ENCODE data around the gene SNRPD3.

The SNRPD3 gene

DNA sequence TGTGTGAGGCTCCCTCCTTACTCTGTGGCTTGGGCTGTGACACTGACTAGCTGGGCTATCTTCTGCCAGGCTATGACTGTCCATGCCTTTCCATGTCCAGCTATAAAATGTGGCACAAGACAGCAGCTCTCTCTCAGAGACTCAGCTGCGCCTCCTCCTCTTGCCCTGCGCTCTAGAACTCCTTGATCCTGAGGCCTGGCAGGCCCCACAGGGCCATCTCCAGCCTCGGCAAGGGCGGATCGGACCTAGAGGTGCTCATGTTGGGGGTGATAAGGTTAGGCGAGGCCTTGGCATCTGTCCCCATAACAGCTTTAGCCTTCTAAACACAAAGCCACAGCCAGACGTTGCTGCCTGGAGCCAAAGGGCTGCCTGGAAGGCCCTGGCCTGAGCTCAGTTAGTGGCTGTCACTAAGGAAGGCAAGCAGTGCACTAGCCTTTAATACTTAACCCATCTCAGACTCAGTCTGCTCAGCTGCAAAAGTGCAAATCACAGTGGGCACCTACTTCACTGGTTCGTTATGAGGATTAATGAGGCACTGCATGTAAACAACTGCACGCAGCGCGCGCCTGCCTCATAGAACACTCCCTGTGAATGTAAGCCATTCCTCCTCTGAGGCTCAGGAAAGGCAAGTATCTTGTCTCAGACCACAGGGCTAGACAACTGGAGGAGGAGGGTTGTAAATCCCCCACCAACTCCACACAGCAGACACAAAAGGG is 2.0 kb upstream of the SNRPD3 start:
- peak overlapping the region; percentile 87 for H3K4me3 ChIP-seq (replicated peaks; ENCODE audit: low read depth, low read length)
- no peak for DNase-seq (ENCODE audit: extremely low read depth, low read depth)
- TF ChIP-seq, protein P1, sequence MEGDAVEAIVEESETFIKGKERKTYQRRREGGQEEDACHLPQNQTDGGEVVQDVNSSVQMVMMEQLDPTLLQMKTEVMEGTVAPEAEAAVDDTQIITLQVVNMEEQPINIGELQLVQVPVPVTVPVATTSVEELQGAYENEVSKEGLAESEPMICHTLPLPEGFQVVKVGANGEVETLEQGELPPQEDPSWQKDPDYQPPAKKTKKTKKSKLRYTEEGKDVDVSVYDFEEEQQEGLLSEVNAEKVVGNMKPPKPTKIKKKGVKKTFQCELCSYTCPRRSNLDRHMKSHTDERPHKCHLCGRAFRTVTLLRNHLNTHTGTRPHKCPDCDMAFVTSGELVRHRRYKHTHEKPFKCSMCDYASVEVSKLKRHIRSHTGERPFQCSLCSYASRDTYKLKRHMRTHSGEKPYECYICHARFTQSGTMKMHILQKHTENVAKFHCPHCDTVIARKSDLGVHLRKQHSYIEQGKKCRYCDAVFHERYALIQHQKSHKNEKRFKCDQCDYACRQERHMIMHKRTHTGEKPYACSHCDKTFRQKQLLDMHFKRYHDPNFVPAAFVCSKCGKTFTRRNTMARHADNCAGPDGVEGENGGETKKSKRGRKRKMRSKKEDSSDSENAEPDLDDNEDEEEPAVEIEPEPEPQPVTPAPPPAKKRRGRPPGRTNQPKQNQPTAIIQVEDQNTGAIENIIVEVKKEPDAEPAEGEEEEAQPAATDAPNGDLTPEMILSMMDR (IDR thresholded peaks at IDR 0.05; ENCODE audit: low read depth, low read length, missing control alignments) = no peak

DNA sequence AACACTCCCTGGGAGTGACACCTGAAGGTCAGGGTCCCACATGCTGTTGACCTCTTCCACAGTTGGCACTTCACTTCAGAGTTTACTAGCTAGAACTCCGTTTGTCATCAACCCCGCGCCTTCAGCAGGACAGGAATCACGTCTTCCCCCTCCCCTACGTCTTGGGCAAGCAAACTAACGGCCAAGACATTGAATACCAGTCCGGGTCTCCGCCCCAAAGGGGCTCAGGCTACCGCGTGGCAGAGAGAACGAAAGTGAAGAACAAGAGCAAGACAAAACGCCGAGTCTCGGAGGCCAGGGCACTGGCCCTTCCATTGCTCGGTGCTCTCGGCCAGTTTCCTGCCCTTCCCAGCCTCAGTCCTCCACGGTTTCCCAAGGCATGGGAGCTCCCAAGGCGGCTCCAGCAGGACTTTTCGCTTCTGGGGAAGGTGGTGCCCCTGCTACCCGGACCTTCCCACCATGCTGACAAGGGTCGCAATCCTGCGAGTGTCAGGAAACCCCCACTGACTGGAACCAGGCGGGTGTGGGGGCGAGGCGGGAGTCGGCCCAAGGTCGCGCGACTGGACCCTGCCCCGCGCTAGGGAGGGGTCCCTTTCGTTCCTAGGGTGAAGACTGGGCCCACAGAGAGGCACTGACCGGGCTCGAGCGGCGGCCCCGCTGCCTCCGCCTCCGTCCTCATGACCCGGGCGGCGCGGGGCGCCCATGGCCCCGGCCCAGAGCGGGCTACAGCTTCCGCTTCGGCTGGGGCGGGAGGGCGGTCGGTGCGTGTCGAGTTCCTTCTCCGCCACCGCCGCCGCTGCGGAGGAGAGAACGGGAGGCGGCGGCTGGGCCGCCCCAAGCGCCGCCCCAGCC is 1.3 kb upstream of the SNRPD3 start, which contains the start of gene GUCD1:
GUCD1 (minus strand) TSS at position 826 of the 852 bp plus-strand sequence; CDS start at position 679, 147 bp downstream.
- TF ChIP-seq, protein P1 (IDR thresholded peaks at IDR 0.05; ENCODE audit: low read depth, low read length, missing control alignments) = no peak
- DNase-seq (ENCODE audit: extremely low read depth, low read depth) = no peak
- H3K4me3 ChIP-seq (replicated peaks; ENCODE audit: low read depth, low read length) = peak within 1 kb of the TSS; percentile 87

DNA sequence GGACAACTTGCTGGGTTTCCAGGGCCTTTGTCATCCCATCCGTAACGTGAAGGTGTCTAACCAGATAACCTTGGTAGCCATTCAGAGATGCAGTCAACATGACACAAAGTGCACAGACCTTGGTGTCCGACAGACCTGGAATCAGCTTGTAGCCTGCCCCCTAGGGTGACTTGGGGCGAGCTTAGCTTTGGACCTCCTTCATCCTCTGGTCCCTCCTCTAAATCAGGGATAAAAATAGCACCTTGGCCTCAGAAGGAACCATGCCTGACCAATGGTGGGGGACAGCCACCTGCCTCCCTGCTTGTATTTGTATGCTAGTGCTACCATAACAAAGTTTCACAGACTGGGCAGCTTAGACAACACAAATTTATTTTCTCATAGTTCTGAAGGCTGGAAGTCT is 3.7 kb downstream of the SNRPD3 start:
- no peak for DNase-seq (ENCODE audit: extremely low read depth, low read depth)
- no peak overlapping the region for H3K4me3 ChIP-seq (replicated peaks; ENCODE audit: low read depth, low read length)
- TF ChIP-seq, protein P1 (IDR thresholded peaks at IDR 0.05; ENCODE audit: low read depth, low read length, missing control alignments) = no peak

DNA sequence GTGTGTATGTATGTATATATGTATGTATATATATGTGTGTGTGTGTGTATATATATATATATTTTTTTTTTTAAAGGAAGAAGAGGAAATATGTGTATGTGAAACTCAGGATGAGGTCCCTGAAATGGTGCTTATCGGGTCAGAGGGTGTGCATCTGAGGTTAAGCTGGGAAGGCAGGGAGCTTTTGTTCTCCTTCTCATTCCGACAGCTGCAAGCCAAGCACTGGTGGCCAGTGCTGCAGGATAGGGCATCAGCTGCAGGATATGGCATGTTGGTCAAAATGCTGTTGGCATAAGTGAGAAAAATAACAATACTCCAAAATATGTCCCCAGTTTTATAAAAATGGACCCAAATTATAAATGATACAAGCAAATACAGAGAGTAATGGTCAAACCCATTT is 7.4 kb downstream of the SNRPD3 start:
- TF ChIP-seq, protein P1 (IDR thresholded peaks at IDR 0.05; ENCODE audit: low read depth, low read length, missing control alignments) = no peak
- no peak for DNase-seq (ENCODE audit: extremely low read depth, low read depth)
- no peak overlapping the region for H3K4me3 ChIP-seq (replicated peaks; ENCODE audit: low read depth, low read length)

DNA sequence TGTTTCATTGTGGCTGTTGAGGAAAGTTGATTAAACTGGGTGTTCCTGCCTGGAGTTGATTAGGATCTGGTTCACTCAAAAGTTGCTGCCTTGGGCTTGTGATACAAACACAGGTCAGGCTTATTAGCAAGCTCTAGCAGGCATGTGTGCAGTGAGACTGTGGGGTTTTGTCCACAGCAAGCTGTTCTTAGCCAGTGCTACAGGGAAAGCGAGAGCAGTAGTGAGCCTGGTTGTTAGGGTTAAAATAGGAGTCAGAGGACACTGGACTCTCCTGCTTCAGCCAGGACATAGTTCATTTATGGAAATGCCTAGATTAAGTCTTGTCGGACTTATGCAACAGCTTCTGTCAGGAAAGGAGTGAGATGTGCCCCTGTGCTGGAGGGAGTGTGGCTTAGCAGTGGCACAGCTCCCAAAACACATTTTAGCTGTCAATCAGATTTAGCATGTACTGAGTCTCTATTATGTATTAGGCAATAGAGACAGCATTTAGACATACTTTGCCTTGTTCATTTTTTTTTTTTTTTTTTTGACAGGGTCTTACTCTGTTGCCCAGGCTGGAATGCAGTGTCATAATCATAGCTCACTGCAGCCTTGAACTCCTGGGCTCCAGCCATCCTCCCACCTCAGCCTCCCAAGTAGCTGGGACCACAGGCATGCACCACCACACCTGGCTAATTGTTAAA is 8.7 kb downstream of the SNRPD3 start:
- H3K4me3 ChIP-seq (replicated peaks; ENCODE audit: low read depth, low read length) = no peak overlapping the region
- no peak for DNase-seq (ENCODE audit: extremely low read depth, low read depth)
- TF ChIP-seq, protein P1 (IDR thresholded peaks at IDR 0.05; ENCODE audit: low read depth, low read length, missing control alignments) = no peak

DNA sequence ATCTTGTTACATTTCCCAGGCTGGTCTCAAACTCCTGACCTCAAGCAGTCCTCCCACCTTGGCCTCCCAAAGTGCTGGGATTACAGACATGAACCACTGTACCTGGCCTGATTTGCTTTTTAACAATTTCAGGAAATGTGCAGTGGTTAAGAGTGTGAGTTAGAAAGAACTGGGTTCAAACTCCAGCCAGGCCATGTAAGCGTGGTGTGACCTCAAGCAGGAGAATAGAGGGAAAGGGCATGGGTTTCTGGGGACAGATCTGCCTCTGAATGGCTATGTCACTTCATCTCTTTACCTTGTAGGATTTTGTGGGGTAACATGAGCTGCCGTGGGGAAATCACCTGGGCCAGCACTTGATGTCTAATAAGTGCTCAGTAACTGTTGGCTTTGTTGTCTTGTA is 9.3 kb downstream of the SNRPD3 start:
- DNase-seq (ENCODE audit: extremely low read depth, low read depth) = no peak
- no peak overlapping the region for H3K4me3 ChIP-seq (replicated peaks; ENCODE audit: low read depth, low read length)
- TF ChIP-seq, protein P1 (IDR thresholded peaks at IDR 0.05; ENCODE audit: low read depth, low read length, missing control alignments) = no peak
